Neural cell (in vitro differentiated cells): ENCODE data around the gene WFS1. TPM values are rescaled to one million over a fixed set of nuclear protein-coding genes. Genes with fewer than 3 reads are reported as not detected.

Experiments
- H2AFZ ChIP-seq: fragments of 200-600, 300-800 bp; sonication (generic), shearing (Covaris generic); 2 replicates; pipeline ENCODE4 v1.6.0; 2014; ENCODE audit warnings: low read depth, mild to moderate bottlenecking, antibody characterized with exemption, low read length, moderate library complexity
- H3F3A ChIP-seq: fragments of 200-600 bp; shearing (Covaris generic); 2 replicates; pipeline ENCODE4 v1.6.1; 2016; ENCODE audit warnings: mild to moderate bottlenecking, moderate library complexity, mixed read lengths, antibody characterized with exemption, low read length; ENCODE audit not compliant: insufficient read depth, poor library complexity, severe bottlenecking
- H3K27ac ChIP-seq: fragments of 200-600, 300-800 bp; sonication (generic), shearing (Covaris generic); 2 replicates; pipeline ENCODE4 v1.5.1; 2014; ENCODE audit warnings: mild to moderate bottlenecking, low read length, moderate library complexity
- H3K27me3 ChIP-seq: fragments of 300-800, 200-600 bp; sonication (generic), shearing (Covaris generic); 2 replicates; pipeline ENCODE4 v1.6.0; 2014; ENCODE audit warnings: mild to moderate bottlenecking, low read depth, low read length, moderate library complexity; ENCODE audit not compliant: insufficient read depth
- H3K36me3 ChIP-seq: fragments of 300-800, 200-600 bp; sonication (generic), shearing (Covaris generic); 2 replicates; pipeline ENCODE4 v1.5.1; 2014; ENCODE audit warnings: mild to moderate bottlenecking, antibody characterized with exemption, low read length, moderate library complexity; ENCODE audit not compliant: insufficient read depth
- H3K4me2 ChIP-seq: fragments of 300-800, 200-600 bp; sonication (generic), shearing (Covaris generic); 2 replicates; pipeline ENCODE4 v1.6.0; 2014; ENCODE audit warnings: mild to moderate bottlenecking, low read length
- H3K4me3 ChIP-seq: fragments of 300-800, 200-600 bp; sonication (generic), shearing (Covaris generic); 2 replicates; pipeline ENCODE4 v1.5.1; 2014; ENCODE audit warnings: mild to moderate bottlenecking, low read length, moderate library complexity
- H3K79me2 ChIP-seq: fragments of 200-600 bp; shearing (Covaris generic); replicated peaks from 2 replicates; pipeline ENCODE4 v1.6.0; 2014; ENCODE audit warnings: mild to moderate bottlenecking, low read length, moderate library complexity; ENCODE audit not compliant: insufficient read depth
- H3K9ac ChIP-seq: fragments of 300-800, 200-600 bp; sonication (generic), shearing (Covaris generic); 2 replicates; pipeline ENCODE4 v1.6.1; 2016; ENCODE audit warnings: mild to moderate bottlenecking, low read length, mixed read lengths
- H3K9me2 ChIP-seq: fragments of 200-600 bp; shearing (Covaris generic); 2 replicates; pipeline ENCODE4 v1.6.1; 2016; ENCODE audit warnings: mild to moderate bottlenecking, low read length, mixed read lengths; ENCODE audit not compliant: insufficient read depth
- H3K9me3 ChIP-seq: fragments of 200-600, 300-800 bp; sonication (generic), shearing (Covaris generic); 2 replicates; pipeline ENCODE4 v1.6.1; 2016; ENCODE audit warnings: mild to moderate bottlenecking, mixed run types, low read length, moderate library complexity, mixed read lengths
- H4K20me1 ChIP-seq: fragments of 200-600 bp; shearing (Covaris generic); 2 replicates; pipeline ENCODE4 v1.6.1; 2016; ENCODE audit warnings: mild to moderate bottlenecking, mixed run types; ENCODE audit not compliant: insufficient read depth
- CTCF ChIP-seq: fragments of 450-650 bp; IDR thresholded peaks from 2 replicates; pipeline ENCODE4 v1.5.1; 2014; ENCODE audit warnings: antibody characterized with exemption, mild to moderate bottlenecking, moderate library complexity; ENCODE audit not compliant: poor library complexity, severe bottlenecking
- EP300 ChIP-seq: fragments of 450-650 bp; conservative IDR thresholded peaks from 2 replicates; pipeline ENCODE4 v1.6.1; 2014; ENCODE audit warnings: antibody characterized with exemption, mild to moderate bottlenecking, moderate library complexity; ENCODE audit not compliant: poor library complexity, severe bottlenecking
- EZH2 ChIP-seq: fragments of 200-600, 300-800 bp; shearing (Covaris generic), sonication (generic); IDR thresholded peaks from 2 replicates; pipeline ENCODE4 v1.6.1; 2014; ENCODE audit warnings: antibody characterized with exemption, low read length, borderline replicate concordance, mild to moderate bottlenecking; ENCODE audit not compliant: insufficient read depth, poor library complexity, severe bottlenecking
- MXI1 ChIP-seq: fragments of 450-650 bp; conservative IDR thresholded peaks from 2 replicates; pipeline ENCODE4 v1.6.1; 2014; ENCODE audit warnings: antibody characterized with exemption, mild to moderate bottlenecking; ENCODE audit not compliant: poor library complexity, severe bottlenecking
- POLR2AphosphoS5 ChIP-seq: IDR thresholded peaks from 2 replicates; pipeline ENCODE4 v1.6.1; 2012
- RAD21 ChIP-seq: fragments of 450-650 bp; conservative IDR thresholded peaks from 2 replicates; pipeline ENCODE4 v1.6.1; 2014; ENCODE audit warnings: antibody characterized with exemption, mild to moderate bottlenecking, moderate library complexity
- REST ChIP-seq: IDR thresholded peaks from 2 replicates; pipeline ENCODE4 v1.6.1; 2012; ENCODE audit warnings: borderline replicate concordance
- SMC3 ChIP-seq: fragments of 450-650 bp; conservative IDR thresholded peaks from 2 replicates; pipeline ENCODE4 v1.6.1; 2014; ENCODE audit warnings: antibody characterized with exemption, mild to moderate bottlenecking, moderate library complexity; ENCODE audit not compliant: poor library complexity
- TAF1 ChIP-seq: IDR thresholded peaks from 2 replicates; pipeline ENCODE4 v1.6.1; 2012; ENCODE audit warnings: low read depth
- polyA minus RNA-seq: library from RNA; depleted of rRNA, polyadenylated mRNA; stranded (reverse); fragments of >200 nt; gene quantifications from 2 replicates; pipeline ENCODE4 v1.2.3, GENCODE V29; 2014
- polyA plus RNA-seq: library from polyadenylated mRNA; depleted of rRNA; stranded (reverse); fragments of >200 nt; gene quantifications from 2 replicates; pipeline ENCODE4 v1.2.3, GENCODE V29; 2014

Gene WFS1
- polyA plus RNA-seq (4.5 and 8.4 TPM in 2 replicates), polyA minus RNA-seq (6.3 and 6.8 TPM in 2 replicates)

- Histone ChIP-seq H3K9ac (peak within 1 kb of the TSS; percentile 66), H3F3A (no peaks in the 10 kb centered on the region), H3K4me2 (peak within 1 kb of the TSS; percentile 56), H3K79me2 (no peaks in the 10 kb centered on the region), H3K27me3 (no peaks in the 10 kb centered on the region), H2AFZ (peak within 1 kb of the TSS; percentile 51), H3K27ac (no peak within 1 kb of the TSS), H3K4me3 (peak within 1 kb of the TSS; percentile 96), H4K20me1 (no peaks in the 10 kb centered on the region), H3K9me2 (no peaks in the 10 kb centered on the region), H3K36me3 (no peaks in the 10 kb centered on the region), H3K9me3 (no peaks in the 10 kb centered on the region)
- TF ChIP-seq CTCF (no peak), TAF1 (peak; percentile 32), POLR2AphosphoS5 (peak; percentile 44), RAD21 (peak; percentile 27), MXI1 (peak; percentile 66), EP300 (no peak), SMC3 (no peak), EZH2 (no peak), REST (peak; percentile 41)
These were observed at the start of gene WFS1 for GRCh38 chr4:6269616-6270511. Gene WFS1, plus strand, starts transcription at chr4:6269850. Its CDS starts 7,606 bp downstream, at chr4:6277456.

- TF ChIP-seq TAF1 (no peak), EP300 (peak; percentile 24), SMC3 (no peak), POLR2AphosphoS5 (peak; percentile 64), REST (no peak)
- no peaks in the 10 kb centered on the region for H3K9me3 ChIP-seq
- H3K79me2 ChIP-seq, result no peaks in the 10 kb centered on the region
- H4K20me1 ChIP-seq, result no peaks in the 10 kb centered on the region
- no peaks in the 10 kb centered on the region for H3K36me3 ChIP-seq
- peak overlapping the region; percentile 64 for H3K4me3 ChIP-seq
- H3K9me2 ChIP-seq, result no peaks in the 10 kb centered on the region
- peak overlapping the region; percentile 54 for H3K4me2 ChIP-seq
- no peaks in the 10 kb centered on the region for H3F3A ChIP-seq
- H3K27ac ChIP-seq, result peak overlapping the region; percentile 40
- peak overlapping the region; percentile 36 for H3K9ac ChIP-seq
- no peaks in the 10 kb centered on the region for H3K27me3 ChIP-seq
- H2AFZ ChIP-seq, result no peak overlapping the region
These were observed 48.3 kb upstream of the WFS1 start for GRCh38 chr4:6221301-6221850.
